WTC11 (cell line): Measurements from ENCODE around the gene RPS6KA2. TPM values are rescaled to one million over a fixed set of nuclear protein-coding genes. Genes with fewer than 3 reads are reported as not detected.

ENCODE experiments used
- ATAC-seq: fragments of 200-7000 bp; cut with Tn5 transposase; 2 replicates; pipeline ENCODE4 v1.10.0; 2021; ENCODE audit warnings: mild to moderate bottlenecking, moderate library complexity
- CTCF ChIA-PET: fragments of 300-600 bp; sonication (Branson Sonifier 250); formaldehyde crosslinking; loops from one replicate; lab custom pipeline; 2021; ENCODE audit warnings: antibody characterized with exemption; lab: Charles Lee
- POLR2A ChIA-PET: fragments of 350-600 bp; sonication (Branson Sonifier 250); formaldehyde crosslinking; loops from one replicate; lab custom pipeline; 2021; ENCODE audit warnings: antibody characterized with exemption; lab: Charles Lee
- DNase-seq: peaks from one replicate; pipeline ENCODE4 v3.0.0; 2021; ENCODE audit warnings: low spot score
- H3K27ac Mint-ChIP-seq: 2 replicates; pipeline ENCODE4 v1.8.0; 2021; ENCODE audit warnings: mixed read lengths
- H3K27me3 Mint-ChIP-seq: 2 replicates; pipeline ENCODE4 v1.8.0; 2021; ENCODE audit warnings: low read depth, mild to moderate bottlenecking, moderate library complexity, mixed read lengths
- H3K36me3 Mint-ChIP-seq: 2 replicates; pipeline ENCODE4 v1.8.0; 2021; ENCODE audit warnings: mixed read lengths
- H3K4me1 Mint-ChIP-seq: 2 replicates; pipeline ENCODE4 v1.8.0; 2022; ENCODE audit warnings: mixed read lengths
- H3K4me3 Mint-ChIP-seq: 2 replicates; pipeline ENCODE4 v1.8.0; 2021; ENCODE audit warnings: mild to moderate bottlenecking, moderate library complexity, mixed read lengths
- H3K9me3 Mint-ChIP-seq: 2 replicates; pipeline ENCODE4 v1.8.0; 2021; ENCODE audit warnings: mixed read lengths
- ESRRA ChIP-seq: sonication (generic); formaldehyde crosslinking; IDR thresholded peaks from 2 replicates; pipeline ENCODE4 v1.8.1; 2022; ENCODE audit warnings: mild to moderate bottlenecking, missing genetic modification reagents, borderline replicate concordance
- GTF2I ChIP-seq: fragments of 250-450 bp; sonication (Bioruptor Pico); conservative IDR thresholded peaks from 2 replicates; pipeline ENCODE4 v1.4.0; 2021; ENCODE audit warnings: mild to moderate bottlenecking
- JUN ChIP-seq: sonication (generic); formaldehyde crosslinking; IDR thresholded peaks from 2 replicates; pipeline ENCODE4 v1.8.0; 2023; ENCODE audit warnings: mild to moderate bottlenecking, missing genetic modification reagents
- KAT7 ChIP-seq: sonication (generic); formaldehyde crosslinking; IDR thresholded peaks from 2 replicates; pipeline ENCODE4 v1.8.1; 2023; ENCODE audit warnings: missing genetic modification reagents, mild to moderate bottlenecking, borderline replicate concordance
- MYBL2 ChIP-seq: sonication (generic); formaldehyde crosslinking; IDR thresholded peaks from 2 replicates; pipeline ENCODE4 v1.8.1; 2023; ENCODE audit warnings: mild to moderate bottlenecking, moderate library complexity, missing genetic modification reagents
- NR2C2 ChIP-seq: sonication (generic); formaldehyde crosslinking; IDR thresholded peaks from 2 replicates; pipeline ENCODE4 v1.8.0; 2022; ENCODE audit warnings: mild to moderate bottlenecking, missing genetic modification reagents
- ZNF263 ChIP-seq: sonication (generic); formaldehyde crosslinking; IDR thresholded peaks from 2 replicates; pipeline ENCODE4 v1.8.1; 2022; ENCODE audit warnings: low read depth, mild to moderate bottlenecking, moderate library complexity, missing genetic modification reagents
- total RNA-seq: library from RNA; stranded (reverse); gene quantifications from 3 replicates; pipeline ENCODE4 v1.2.3, GENCODE V29; 2021
- TF ChIP-seq, protein P1 (sequence below): sonication (generic); formaldehyde crosslinking; IDR thresholded peaks from 2 replicates; pipeline ENCODE4 v1.8.0; 2023; ENCODE audit warnings: mild to moderate bottlenecking, missing genetic modification reagents
- TF ChIP-seq, protein P2 (sequence below): sonication (generic); formaldehyde crosslinking; IDR thresholded peaks from 2 replicates; pipeline ENCODE4 v1.8.0; 2023; ENCODE audit warnings: missing genetic modification reagents
- TF ChIP-seq, protein P3 (sequence below): fragments of 250-450 bp; sonication (Bioruptor Pico); IDR thresholded peaks from 2 replicates; pipeline ENCODE4 v1.9.0; 2021; ENCODE audit warnings: mild to moderate bottlenecking
- TF ChIP-seq, protein P4 (sequence below): fragments of 250-450 bp; sonication (Bioruptor Pico); IDR thresholded peaks from 2 replicates; pipeline ENCODE4 v1.8.0; 2021; ENCODE audit warnings: mild to moderate bottlenecking
- TF ChIP-seq, protein P5 (sequence below): sonication (generic); formaldehyde crosslinking; conservative IDR thresholded peaks from 2 replicates; pipeline ENCODE4 v1.8.1; 2022; ENCODE audit warnings: mild to moderate bottlenecking, missing genetic modification reagents
- TF ChIP-seq, protein P6 (sequence below): sonication (generic); formaldehyde crosslinking; IDR thresholded peaks from 2 replicates; pipeline ENCODE4 v1.8.0; 2022; ENCODE audit warnings: mild to moderate bottlenecking, missing genetic modification reagents
- TF ChIP-seq, protein P7 (sequence below): sonication (generic); formaldehyde crosslinking; IDR thresholded peaks from 2 replicates; pipeline ENCODE4 v1.8.1; 2023; ENCODE audit warnings: mild to moderate bottlenecking, missing genetic modification reagents
- TF ChIP-seq, protein P8 (sequence below): sonication (generic); formaldehyde crosslinking; IDR thresholded peaks from 2 replicates; pipeline ENCODE4 v1.8.1; 2023; ENCODE audit warnings: mild to moderate bottlenecking, missing genetic modification reagents, moderate library complexity

Gene RPS6KA2
- total RNA-seq, 1 experiment from 2014 or later = 24.2 TPM

DNA sequence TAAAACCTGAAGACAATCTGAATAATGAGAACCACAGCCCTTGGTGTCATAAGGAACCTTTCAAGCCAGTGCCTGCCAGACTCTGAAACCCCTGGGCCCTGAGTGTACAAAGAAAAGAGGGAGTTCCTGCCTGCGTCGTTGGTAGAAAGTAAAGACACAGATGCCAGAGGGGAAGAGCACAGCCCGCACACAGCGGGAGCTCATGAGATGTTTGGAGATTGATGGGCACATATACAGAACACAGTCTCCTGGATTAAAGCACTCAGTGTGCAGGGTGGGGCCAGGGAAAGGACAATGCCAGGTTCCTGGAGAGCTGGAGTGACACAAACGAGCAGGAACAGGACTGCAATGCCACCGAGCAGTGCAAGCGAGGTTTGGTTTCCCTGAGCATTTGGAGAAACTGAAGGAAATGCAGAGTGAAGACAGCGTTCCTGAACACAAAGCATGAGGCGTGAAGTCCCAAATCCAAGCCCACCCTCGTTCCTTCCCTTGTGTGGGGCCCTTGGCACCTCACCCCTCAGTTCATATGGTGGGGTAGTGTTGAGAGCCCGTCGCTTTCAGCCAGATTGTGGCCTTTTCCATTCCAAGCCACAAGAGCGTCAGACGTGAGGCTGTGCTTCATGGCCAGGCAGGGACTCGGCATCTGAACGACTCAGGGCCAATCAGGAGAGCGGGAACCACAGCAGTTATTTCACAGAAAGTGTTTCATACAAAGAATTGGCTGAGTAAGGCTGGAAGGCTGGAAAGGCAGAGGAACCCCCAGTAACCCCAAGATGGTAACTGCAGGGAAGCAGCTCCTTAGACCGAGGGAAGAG, 41.0 kb upstream of the RPS6KA2 start:
- Mint-ChIP-seq H3K36me3 (no peaks in the 10 kb centered on the region), H3K27ac (no peak overlapping the region), H3K4me3 (no peak overlapping the region), H3K4me1 (peaks cover 26% of the 10 kb centered on the region), H3K9me3 (no peaks in the 10 kb centered on the region), H3K27me3 (peaks cover 5% of the 10 kb centered on the region)
- POLR2A ChIA-PET = no interaction called here
- CTCF ChIA-PET = interaction anchor here (1.2 to 1.5 kb wide), 2 partner anchors 40 to 47 kb away, joined by 3 read pairs; no protein-coding TSS in a partner anchor
- TF ChIP-seq MYBL2 = no peak
- no peak for TF ChIP-seq GTF2I (CRISPR knock-in tag)
- TF ChIP-seq, protein P1, sequence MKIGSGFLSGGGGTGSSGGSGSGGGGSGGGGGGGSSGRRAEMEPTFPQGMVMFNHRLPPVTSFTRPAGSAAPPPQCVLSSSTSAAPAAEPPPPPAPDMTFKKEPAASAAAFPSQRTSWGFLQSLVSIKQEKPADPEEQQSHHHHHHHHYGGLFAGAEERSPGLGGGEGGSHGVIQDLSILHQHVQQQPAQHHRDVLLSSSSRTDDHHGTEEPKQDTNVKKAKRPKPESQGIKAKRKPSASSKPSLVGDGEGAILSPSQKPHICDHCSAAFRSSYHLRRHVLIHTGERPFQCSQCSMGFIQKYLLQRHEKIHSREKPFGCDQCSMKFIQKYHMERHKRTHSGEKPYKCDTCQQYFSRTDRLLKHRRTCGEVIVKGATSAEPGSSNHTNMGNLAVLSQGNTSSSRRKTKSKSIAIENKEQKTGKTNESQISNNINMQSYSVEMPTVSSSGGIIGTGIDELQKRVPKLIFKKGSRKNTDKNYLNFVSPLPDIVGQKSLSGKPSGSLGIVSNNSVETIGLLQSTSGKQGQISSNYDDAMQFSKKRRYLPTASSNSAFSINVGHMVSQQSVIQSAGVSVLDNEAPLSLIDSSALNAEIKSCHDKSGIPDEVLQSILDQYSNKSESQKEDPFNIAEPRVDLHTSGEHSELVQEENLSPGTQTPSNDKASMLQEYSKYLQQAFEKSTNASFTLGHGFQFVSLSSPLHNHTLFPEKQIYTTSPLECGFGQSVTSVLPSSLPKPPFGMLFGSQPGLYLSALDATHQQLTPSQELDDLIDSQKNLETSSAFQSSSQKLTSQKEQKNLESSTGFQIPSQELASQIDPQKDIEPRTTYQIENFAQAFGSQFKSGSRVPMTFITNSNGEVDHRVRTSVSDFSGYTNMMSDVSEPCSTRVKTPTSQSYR (CRISPR knock-in tag) = no peak
- TF ChIP-seq, protein P2, sequence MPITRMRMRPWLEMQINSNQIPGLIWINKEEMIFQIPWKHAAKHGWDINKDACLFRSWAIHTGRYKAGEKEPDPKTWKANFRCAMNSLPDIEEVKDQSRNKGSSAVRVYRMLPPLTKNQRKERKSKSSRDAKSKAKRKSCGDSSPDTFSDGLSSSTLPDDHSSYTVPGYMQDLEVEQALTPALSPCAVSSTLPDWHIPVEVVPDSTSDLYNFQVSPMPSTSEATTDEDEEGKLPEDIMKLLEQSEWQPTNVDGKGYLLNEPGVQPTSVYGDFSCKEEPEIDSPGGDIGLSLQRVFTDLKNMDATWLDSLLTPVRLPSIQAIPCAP (CRISPR knock-in tag) = no peak
- no peak for TF ChIP-seq ESRRA (CRISPR knock-in tag)
- TF ChIP-seq NR2C2 (CRISPR knock-in tag) = no peak
- TF ChIP-seq, protein P3, sequence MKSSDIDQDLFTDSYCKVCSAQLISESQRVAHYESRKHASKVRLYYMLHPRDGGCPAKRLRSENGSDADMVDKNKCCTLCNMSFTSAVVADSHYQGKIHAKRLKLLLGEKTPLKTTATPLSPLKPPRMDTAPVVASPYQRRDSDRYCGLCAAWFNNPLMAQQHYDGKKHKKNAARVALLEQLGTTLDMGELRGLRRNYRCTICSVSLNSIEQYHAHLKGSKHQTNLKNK (CRISPR knock-in tag) = no peak
- TF ChIP-seq, protein P4, sequence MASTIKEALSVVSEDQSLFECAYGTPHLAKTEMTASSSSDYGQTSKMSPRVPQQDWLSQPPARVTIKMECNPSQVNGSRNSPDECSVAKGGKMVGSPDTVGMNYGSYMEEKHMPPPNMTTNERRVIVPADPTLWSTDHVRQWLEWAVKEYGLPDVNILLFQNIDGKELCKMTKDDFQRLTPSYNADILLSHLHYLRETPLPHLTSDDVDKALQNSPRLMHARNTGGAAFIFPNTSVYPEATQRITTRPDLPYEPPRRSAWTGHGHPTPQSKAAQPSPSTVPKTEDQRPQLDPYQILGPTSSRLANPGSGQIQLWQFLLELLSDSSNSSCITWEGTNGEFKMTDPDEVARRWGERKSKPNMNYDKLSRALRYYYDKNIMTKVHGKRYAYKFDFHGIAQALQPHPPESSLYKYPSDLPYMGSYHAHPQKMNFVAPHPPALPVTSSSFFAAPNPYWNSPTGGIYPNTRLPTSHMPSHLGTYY (CRISPR knock-in tag) = no peak
- no peak for TF ChIP-seq ZNF263 (CRISPR knock-in tag)
- TF ChIP-seq KAT7 = no peak
- TF ChIP-seq, protein P5, sequence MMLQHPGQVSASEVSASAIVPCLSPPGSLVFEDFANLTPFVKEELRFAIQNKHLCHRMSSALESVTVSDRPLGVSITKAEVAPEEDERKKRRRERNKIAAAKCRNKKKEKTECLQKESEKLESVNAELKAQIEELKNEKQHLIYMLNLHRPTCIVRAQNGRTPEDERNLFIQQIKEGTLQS (CRISPR knock-in tag) = no peak
- TF ChIP-seq, protein P6, sequence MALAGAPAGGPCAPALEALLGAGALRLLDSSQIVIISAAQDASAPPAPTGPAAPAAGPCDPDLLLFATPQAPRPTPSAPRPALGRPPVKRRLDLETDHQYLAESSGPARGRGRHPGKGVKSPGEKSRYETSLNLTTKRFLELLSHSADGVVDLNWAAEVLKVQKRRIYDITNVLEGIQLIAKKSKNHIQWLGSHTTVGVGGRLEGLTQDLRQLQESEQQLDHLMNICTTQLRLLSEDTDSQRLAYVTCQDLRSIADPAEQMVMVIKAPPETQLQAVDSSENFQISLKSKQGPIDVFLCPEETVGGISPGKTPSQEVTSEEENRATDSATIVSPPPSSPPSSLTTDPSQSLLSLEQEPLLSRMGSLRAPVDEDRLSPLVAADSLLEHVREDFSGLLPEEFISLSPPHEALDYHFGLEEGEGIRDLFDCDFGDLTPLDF (CRISPR knock-in tag) = no peak
- TF ChIP-seq, protein P7, sequence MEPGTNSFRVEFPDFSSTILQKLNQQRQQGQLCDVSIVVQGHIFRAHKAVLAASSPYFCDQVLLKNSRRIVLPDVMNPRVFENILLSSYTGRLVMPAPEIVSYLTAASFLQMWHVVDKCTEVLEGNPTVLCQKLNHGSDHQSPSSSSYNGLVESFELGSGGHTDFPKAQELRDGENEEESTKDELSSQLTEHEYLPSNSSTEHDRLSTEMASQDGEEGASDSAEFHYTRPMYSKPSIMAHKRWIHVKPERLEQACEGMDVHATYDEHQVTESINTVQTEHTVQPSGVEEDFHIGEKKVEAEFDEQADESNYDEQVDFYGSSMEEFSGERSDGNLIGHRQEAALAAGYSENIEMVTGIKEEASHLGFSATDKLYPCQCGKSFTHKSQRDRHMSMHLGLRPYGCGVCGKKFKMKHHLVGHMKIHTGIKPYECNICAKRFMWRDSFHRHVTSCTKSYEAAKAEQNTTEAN (CRISPR knock-in tag) = no peak
- no peak for TF ChIP-seq JUN
- no peak for DNase-seq
- no peak for ATAC-seq

DNA sequence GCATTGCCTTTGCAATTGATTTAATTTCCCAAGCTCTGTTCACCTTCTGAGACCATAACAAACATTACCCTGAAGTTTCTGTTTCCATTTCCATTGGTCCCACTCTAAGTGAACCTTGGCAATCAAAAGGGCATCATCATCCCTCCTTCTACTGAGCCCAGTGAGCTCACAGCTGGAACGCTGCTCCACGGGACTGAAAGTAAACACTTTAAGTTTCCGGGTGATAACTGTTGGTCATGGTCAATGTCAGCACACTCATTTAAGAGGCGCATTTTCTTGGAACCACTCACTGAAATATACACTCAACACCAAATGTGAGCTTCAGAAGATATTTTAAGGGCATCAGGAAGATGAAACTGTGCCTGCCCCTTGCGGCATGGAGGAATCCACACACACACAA, 37.1 kb upstream of the RPS6KA2 start:
- H3K36me3 Mint-ChIP-seq = no peaks in the 10 kb centered on the region
- H3K9me3 Mint-ChIP-seq = no peaks in the 10 kb centered on the region
- H3K27me3 Mint-ChIP-seq = peaks cover 3% of the 10 kb centered on the region; the same call in 1 of the 2 replicates
- CTCF ChIA-PET = no interaction called here
- TF ChIP-seq, protein P8, sequence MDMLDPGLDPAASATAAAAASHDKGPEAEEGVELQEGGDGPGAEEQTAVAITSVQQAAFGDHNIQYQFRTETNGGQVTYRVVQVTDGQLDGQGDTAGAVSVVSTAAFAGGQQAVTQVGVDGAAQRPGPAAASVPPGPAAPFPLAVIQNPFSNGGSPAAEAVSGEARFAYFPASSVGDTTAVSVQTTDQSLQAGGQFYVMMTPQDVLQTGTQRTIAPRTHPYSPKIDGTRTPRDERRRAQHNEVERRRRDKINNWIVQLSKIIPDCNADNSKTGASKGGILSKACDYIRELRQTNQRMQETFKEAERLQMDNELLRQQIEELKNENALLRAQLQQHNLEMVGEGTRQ (CRISPR knock-in tag) = no peak
- TF ChIP-seq, all 79 proteins: peak for 0
- no peak overlapping the region for H3K27ac Mint-ChIP-seq
- peaks cover 11% of the 10 kb centered on the region for H3K4me1 Mint-ChIP-seq
- no peak for ATAC-seq
- DNase-seq = no peak
- no peak overlapping the region for H3K4me3 Mint-ChIP-seq
- POLR2A ChIA-PET = no interaction called here
